Measurements from ENCODE around the gene C19orf67. TPM values are rescaled to one million over a fixed set of nuclear protein-coding genes. Genes with fewer than 3 reads are reported as not detected.

The C19orf67 gene
- not detected for polyA plus RNA-seq (2012; ENCODE audit: insufficient read depth, insufficient read length)

DNA sequence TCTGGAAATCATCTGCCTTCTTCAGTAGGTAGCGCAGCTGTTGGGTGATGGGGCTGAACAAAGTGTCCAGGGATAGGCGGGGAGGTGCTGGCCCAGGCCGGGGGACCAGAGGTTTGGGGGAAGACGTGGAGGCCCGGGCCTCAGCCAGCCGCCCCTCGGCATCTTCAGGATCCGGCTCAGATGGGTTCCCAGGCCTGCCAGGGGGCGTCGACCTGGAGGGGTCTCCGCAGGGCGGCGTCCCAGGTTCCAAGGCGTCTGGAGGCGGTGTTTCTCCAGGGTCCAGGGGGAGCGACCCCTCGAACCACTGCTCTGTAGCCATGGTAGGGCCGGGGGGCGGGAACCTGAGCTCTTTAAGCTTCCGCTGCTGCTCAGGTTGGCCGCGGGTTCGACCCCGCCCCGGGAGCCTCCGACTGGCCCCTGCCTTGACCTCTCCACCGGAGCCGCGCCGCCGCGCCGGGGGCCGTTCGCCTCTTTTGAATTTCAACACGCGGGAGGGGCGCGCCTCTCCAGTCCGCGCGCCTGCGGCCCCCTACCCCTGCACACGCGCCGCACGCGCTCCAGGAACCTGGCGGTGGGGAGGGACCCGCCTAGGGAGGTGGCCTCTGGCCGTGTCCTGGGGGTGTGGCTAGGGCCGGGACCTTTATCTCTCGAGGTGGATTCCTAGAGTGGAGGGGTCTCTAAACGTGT lies at the start of gene C19orf67:
Gene C19orf67, minus strand, starts transcription at position 475 of the 687 bp plus-strand sequence. Its CDS starts 156 bp downstream, at position 319.
- no peak within 1 kb of the TSS for H3K4me3 ChIP-seq (ENCODE audit: low read length)
- DNase-seq (ENCODE audit: low read depth, low spot score): no peak

DNA sequence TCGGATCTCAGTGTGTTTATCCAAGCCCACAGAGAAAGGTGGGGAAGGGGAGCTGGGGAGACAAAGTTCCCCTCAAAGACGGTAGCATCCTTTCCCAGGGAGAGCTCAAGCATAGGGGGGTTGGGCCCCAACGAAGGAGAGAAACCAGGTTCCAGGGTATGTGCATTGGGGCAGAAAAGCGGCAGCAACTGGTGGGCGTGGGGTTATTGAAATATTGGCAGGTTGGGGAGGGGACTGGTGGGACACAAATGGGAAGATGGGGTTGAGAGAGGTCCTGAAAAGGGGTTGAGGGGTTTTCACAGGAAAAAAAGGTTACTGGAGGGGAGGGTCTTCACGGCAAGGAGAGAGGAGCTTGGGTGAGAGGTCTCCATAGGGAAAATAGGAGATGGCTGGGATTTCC lies 49.8 kb upstream of the C19orf67 start:
- DNase-seq (ENCODE audit: low read depth, low spot score): no peak
- H3K4me3 ChIP-seq (ENCODE audit: low read length): peak overlapping the region; percentile 68

DNA sequence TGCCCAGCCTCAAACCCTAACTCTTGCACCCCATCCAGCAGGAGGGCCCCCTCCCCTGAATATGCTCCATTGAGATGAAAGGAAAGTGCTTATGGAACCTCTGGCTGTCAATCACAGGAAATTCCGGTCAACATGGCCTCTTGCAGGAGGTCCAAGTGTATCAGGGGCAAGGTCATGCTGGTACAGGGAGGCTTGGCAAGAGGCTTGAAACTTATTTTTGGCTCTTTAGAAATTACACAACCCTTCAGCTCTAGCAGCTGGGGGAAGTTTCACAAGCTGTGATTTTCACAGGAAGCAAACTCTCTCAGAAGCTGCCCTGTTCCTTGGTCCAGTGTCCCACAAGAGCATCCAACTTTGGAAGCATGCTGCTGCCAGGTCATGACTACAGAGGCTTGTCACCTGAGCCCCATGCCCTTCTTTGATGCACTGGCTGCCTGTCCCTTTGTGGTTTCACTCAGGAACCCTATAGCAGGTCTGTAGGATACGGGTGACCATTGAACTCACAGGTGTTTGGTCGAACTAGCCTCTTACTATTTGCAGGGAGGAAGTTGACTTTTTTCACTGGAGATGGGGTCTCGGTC lies 42.4 kb upstream of the C19orf67 start:
- no peak overlapping the region for H3K4me3 ChIP-seq (ENCODE audit: low read length)
- DNase-seq (ENCODE audit: low read depth, low spot score): no peak

DNA sequence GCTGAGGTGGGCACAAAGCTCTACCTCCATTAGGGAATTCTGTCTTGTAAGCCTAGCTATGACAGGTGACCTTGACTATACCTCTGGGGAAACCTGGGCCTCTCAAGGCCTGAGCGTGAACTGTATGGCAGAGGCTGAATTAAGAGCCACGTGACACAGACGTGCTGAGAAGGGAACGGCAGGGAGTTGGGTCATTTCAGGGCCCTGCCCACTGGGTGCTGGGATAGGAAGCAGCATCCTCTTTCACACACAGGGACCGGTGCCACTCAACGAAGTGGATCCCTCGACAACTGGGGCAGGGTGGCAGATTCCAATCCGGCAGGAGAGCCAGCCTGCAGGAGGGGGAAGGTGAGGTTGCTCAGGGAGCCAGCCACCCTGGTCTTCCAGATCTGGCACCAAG lies 41.6 kb upstream of the C19orf67 start:
- H3K4me3 ChIP-seq (ENCODE audit: low read length): no peak overlapping the region
- DNase-seq (ENCODE audit: low read depth, low spot score): no peak

DNA sequence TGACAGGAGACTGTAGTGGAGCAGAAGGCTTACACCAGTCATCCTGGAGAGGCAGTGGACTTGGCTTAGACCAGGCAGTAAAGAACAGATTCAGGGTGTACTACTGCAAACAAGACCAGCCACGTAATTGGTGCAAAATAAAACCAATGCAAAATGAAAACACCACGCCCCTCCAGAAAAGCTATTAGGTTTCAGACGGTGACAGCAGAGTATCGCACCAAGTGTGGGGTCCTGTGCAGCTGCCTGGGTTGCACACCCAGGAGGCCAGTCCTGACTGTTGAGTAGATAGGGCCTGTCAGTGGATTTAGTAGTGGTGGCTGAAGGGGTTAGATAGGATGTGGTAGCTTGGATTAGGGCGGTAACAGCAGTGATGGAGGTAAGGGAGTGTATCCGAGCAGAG lies 37.3 kb upstream of the C19orf67 start:
- H3K4me3 ChIP-seq (ENCODE audit: low read length): no peak overlapping the region
- DNase-seq (ENCODE audit: low read depth, low spot score): no peak

DNA sequence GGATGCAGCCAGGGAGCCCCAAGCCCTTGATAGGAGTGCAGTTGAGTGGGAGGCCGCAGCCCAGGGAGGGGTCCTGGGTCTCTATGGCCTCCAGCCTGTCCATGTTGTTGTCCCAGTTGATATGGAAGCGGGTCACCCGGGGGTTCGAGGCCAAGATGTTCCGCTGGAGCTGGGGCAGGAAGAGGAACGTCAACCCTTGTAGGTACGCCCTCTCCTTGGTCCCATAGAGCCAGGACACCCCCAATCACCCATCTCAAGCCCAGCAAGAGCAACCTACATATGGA lies 34.9 kb upstream of the C19orf67 start:
- DNase-seq (ENCODE audit: low read depth, low spot score): no peak
- no peak overlapping the region for H3K4me3 ChIP-seq (ENCODE audit: low read length)

DNA sequence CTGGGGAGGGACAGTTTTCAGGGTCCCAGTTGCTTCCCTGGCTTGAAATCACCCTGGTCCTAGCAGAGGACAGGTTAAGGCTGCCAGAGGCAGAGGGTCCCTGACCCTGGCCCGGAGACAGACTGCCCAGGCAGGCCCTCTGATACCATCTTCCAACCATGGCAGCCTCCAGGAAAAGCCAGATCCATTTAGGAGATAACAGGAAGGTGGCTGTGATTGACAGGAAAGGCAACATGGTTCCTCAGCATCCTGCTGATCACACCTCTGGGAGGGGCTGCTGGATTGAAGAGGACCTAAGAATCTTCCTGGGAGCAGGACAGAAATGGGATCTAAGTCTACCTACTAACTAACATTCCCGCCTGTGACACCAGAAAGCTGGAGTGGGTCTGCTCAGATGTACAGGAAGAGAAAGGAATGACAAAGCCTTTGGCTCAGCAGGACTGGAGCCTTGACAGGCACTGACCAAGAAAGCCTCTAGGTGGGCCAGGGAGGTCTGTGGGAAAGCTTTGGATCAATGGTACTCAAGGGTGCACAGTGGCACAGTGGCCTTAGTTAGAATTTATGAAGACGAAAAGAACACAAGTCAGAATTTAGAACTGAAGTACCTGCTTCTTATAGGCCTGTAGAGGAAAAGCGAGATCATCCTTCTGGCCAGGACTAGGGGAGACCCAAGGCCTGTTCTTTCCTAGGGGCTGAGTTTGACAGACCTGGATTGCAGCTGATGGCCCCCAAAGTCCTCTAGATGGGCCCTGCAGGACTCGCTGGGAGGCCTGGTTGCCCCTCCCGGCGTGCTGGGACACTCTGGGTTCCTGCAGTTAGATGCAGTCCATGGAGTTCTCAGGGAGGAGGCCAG lies 34.3 kb upstream of the C19orf67 start:
- H3K4me3 ChIP-seq (ENCODE audit: low read length): no peak overlapping the region
- DNase-seq (ENCODE audit: low read depth, low spot score): no peak

DNA sequence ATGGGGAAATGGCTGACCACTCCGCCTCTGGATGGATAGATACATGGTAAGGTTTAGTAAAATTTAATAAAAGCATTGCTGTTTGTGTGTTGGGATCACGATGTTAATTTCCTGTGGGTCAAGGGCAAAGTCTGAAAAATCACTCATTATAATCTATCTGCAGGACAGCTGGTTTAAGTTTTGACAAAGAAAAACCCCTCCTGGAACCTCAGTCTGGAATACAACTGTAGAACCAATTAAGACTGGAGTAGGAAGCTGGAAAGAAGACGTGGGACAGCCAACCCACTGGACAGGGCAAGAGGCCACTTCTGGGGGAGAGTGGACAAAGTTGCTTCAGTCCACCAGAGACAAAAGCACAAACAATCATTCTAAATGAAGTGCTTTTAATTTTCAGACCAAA lies 33.6 kb upstream of the C19orf67 start:
- H3K4me3 ChIP-seq (ENCODE audit: low read length): no peak overlapping the region

DNA sequence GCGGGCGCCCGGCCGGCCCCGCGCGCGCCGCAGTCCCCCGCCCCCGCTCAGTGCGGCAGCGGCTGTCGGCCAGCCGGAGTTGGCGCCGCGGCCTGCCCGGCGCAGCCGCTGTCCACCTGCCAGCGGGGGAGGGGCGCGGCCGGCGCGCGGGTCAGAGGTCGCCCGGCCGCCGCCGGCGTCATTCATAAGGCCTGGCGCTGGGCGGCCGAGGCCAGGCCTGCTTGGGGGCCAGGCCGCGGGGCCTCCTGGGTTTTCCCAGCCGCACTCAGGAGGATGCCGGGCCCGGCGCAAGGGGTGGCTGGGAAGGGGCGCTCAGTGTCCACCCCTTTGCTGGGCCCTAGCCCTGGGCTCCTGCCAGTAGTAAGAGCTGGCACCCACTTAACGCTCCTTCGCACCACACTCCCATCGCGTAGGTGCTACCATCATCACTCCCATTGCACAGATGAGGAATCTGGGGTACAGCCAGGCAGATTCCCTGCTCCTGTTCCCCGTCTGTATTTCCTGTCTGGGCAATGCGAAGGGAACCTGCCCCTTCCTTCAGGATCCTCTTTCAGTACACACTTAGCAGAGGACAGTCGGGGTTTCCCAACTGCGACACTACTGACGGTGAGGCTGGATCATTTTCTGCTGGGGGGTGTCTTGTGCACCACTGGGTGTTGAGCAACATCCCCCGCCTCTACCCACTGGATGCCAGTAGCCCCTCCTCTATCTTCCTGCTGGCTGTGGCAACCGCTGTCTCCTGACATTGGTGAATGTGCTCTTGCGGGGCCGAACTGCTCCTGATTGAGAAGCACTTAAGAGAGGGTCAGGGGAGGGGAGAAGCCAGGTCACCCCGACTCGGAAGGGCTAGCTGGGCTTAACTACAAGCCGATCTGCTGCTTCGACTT lies 32.8 kb upstream of the C19orf67 start:
- DNase-seq (ENCODE audit: low read depth, low spot score): peak; percentile 24
- H3K4me3 ChIP-seq (ENCODE audit: low read length): peak overlapping the region; percentile 58

More for the DNA sequence above, 33.6 kb upstream of the C19orf67 start:
- DNase-seq (ENCODE audit: low read depth, low spot score): no peak

DNA sequence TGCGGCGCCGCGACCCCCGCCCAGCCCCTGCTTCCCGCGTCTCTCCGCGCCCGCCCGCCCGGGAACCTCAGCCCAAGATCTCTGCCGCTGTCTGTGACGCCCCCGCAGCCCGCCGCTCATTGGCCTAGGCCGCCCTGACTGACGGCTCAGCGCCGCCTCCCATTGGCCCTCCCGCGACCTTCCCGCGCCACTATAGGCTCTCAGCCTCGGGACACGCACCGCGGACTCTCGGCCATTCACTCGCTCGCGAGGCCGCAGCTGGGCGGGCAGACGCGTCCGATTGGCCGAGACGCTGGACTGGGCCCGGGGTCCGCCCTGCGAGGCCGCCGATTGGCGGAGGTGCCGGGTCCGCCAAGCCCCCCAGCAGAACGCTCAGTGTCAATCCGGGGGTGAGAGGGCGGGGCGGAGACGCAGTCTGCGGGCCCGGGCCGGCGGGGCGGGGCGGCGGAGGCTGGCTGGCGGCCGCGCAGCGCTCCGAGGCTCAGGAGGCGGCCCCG lies 32.1 kb upstream of the C19orf67 start, which contains the start of gene PRKACA:
Gene PRKACA, minus strand, starts transcription at position 95 of the 497 bp plus-strand sequence. CDS start 215 bp downstream, outside the sequence.
- H3K4me3 ChIP-seq (ENCODE audit: low read length): peak within 1 kb of the TSS; percentile 67
- peak; percentile 97 for DNase-seq (ENCODE audit: low read depth, low spot score)

DNA sequence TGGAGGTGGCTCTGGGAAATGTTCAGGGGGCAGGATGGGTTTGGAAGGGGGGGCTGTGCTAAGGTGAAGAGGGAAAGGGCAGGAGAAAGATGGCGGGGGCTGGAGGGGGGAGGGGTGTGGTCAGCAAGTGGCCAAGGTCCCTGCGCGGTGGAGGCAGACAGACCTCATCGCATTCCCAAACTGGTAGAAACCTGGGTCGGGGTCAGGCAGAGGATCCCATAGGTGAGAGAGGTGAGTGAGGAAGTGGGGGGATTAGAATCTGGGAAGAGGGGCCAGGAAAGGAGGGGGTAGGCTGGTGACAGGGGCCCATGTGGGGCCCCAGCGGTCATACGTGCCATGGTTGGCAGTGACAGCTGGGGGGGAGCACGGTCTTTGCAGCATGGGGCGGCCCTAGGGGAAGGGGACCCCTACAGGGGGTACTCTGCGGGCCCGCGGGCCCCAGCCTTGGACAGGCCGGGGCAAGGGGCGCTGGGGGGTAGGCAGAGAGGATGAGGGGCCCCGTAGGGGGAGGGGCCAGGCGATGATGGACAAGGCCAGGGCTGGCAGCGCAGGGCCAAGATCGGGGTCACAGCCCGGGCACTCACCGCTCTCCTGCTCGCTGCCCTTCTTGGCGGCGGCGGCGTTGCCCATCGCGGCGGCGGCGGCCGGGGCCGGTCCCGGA lies 31.5 kb upstream of the C19orf67 start:
- DNase-seq (ENCODE audit: low read depth, low spot score): no peak
- peak overlapping the region; percentile 67 for H3K4me3 ChIP-seq (ENCODE audit: low read length)

DNA sequence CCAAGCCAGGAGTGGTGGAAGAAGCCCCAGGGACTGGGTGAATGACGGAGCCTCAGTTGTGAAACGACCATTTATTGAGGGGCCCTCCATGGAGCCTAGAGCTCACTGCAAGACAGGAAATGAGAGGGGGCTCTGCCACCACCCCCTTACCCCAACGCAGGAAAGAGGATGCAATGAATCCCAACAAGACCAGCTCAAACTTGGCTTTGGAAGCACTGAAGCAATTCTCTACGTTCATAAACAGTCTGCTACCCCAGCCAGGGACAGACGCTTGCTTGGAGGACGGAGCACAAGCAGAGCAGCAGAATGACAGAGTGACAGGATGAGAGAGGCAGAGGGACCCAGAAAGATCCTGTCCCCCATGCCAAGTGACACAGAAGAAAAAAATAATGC lies 30.9 kb upstream of the C19orf67 start:
- DNase-seq (ENCODE audit: low read depth, low spot score): no peak
- H3K4me3 ChIP-seq (ENCODE audit: low read length): peak overlapping the region; percentile 67

DNA sequence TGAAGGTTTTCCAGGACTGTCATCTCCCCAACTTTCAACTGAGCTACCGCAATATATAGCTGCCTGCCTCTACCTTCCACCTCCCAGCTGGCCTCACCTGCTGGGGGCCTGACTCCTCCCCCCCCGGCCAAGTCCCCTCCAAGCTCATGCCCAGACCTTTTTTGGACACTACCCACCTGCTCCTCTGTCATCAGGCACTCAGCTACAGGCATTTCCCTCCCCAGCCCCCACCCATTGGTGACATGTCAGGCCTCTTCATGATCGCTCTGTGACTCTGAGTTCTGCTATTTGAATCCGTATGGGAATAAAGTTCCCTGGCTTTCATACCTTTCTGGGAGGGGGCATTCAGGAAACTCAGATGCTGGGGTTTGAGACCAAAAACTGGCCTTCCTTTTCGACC lies 30.2 kb upstream of the C19orf67 start:
- no peak overlapping the region for H3K4me3 ChIP-seq (ENCODE audit: low read length)

DNA sequence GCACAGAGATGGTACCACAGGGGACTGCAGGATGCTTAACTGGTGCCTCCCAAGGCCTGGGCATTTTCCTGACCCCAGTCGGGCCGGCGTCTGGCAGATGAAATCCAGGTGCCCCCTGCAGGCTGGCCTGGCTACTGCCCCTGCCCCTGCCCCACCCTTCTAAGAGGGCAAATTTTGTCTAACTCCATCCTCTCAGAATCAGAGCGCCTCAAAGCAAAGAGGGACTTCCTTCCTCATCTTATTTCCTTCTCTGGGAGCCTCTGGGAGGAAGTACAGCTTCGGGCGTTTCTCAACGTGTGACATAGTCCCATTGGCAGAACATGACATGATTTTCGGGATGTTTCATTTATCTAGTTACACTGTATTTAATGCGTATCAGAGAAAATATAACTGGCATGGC lies 29.3 kb upstream of the C19orf67 start:
- H3K4me3 ChIP-seq (ENCODE audit: low read length): no peak overlapping the region
- no peak for DNase-seq (ENCODE audit: low read depth, low spot score)

More for the DNA sequence above, 30.2 kb upstream of the C19orf67 start:
- DNase-seq (ENCODE audit: low read depth, low spot score): no peak

DNA sequence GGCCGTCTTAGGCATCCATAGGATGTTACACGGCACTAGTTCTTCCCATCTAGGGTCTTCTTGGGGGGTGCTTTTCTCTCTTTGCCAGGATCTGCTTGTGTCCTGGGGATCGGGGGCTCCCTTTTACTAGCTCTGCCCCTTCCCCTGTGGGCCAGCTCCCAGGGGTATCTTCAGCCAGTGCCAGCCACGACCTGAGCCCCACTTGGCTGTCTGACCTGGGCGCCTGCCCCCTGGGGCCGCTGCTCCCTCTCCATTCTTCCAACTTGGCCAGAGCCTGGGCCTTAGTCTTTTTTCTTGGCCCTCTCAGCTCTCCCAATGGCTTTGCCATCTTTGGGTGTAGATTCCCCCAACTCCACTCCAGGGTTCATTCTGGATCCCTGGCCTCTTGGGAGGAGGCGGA lies 28.9 kb upstream of the C19orf67 start:
- H3K4me3 ChIP-seq (ENCODE audit: low read length): no peak overlapping the region

DNA sequence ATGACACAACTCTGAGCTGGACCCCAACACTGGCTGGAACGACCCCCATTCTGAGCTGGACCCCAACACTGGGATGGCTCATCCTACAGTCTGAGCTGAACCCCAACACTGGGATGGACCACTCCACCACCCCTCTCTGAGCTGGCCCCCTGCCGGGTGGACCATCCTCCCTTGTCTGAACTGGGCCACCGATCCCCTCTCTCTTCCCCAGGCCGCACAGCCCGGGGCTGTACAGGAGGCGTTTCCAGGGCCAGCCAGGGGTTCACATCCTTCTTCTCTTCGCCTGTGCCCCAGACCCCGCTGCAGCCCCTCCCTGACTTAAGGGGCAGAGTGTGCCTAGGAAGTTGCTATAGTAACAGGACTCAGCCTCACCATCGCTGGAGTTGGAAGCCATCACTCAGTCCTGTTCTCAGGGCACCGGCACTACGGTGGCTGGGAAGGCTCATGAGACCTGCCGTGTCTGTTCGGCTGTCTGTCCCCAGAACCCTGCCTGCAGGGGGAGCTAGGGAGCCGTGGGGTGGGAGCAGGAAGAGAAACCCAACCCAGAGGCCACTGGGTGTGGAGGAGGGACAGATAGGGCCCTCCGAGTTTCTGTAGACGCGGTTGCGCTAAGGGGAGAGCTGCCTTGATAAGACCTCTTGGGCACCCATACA lies 28.3 kb upstream of the C19orf67 start:
- H3K4me3 ChIP-seq (ENCODE audit: low read length): peak overlapping the region; percentile 6
- DNase-seq (ENCODE audit: low read depth, low spot score): peak; percentile 49

More for the DNA sequence above, 28.9 kb upstream of the C19orf67 start:
- no peak for DNase-seq (ENCODE audit: low read depth, low spot score)

DNA sequence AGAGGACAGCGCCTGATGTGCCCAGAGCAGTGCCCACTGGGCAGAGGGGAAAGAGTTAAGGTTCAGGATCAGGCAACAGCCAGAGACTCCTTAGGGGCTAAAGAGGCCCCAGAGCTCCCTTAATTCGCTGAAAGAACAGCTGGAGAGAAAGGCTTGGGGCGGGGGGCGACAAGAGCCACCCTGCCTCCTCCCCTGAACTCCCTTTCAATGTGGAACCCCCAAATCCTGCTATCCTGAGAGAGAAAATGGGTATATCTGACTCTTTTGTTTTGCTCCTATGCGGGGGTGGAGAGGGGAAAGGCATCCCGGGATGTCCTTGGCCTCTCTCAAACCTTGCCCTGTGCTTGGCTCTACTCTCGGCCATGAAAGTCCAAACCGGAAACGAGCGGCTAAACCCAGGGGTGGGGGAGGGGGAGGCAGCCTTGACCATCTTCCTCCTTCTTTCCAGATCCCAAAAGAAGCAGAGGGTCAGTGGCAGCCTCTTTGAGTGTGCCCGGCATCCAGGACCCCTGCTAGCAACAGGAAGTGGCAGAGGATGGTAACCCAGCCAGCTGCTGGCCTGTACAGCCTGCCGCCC lies 27.3 kb upstream of the C19orf67 start:
- no peak for DNase-seq (ENCODE audit: low read depth, low spot score)
- H3K4me3 ChIP-seq (ENCODE audit: low read length): no peak overlapping the region
